ENCODE results near the gene SBF2.
A peak's percentile ranks its signal among the peaks of the same experiment; 100 is the strongest.

Gene SBF2

DNA sequence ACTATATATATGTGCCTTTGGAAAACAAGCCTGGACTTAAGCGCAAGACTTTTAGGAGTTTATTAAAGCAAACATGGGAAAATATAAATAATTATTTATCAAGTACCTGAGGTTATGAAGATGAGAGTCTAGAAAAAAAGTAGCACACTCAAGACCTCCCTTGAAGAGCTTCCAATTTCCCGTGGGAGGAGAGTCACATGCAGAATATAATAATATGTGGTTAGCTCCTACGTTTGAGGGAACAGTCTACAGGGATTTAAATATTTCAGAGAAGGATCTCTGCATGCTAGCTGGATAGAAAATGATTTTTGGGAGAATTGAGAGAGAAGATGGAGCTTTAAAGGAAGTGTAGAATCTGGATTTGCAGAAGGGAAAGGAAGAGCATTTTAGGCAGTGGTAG lies 446.4 kb downstream of the SBF2 start:
- CTCF ChIA-PET: interaction anchor here (0.6 kb wide), 1 partner anchor 81 kb away, joined by 3 read pairs; no protein-coding TSS in a partner anchor
- POLR2A ChIA-PET (ENCODE audit: low non-redundant PET): no interaction called here
- no peak overlapping the region for H3K27ac ChIP-seq
- TF ChIP-seq, protein P1, sequence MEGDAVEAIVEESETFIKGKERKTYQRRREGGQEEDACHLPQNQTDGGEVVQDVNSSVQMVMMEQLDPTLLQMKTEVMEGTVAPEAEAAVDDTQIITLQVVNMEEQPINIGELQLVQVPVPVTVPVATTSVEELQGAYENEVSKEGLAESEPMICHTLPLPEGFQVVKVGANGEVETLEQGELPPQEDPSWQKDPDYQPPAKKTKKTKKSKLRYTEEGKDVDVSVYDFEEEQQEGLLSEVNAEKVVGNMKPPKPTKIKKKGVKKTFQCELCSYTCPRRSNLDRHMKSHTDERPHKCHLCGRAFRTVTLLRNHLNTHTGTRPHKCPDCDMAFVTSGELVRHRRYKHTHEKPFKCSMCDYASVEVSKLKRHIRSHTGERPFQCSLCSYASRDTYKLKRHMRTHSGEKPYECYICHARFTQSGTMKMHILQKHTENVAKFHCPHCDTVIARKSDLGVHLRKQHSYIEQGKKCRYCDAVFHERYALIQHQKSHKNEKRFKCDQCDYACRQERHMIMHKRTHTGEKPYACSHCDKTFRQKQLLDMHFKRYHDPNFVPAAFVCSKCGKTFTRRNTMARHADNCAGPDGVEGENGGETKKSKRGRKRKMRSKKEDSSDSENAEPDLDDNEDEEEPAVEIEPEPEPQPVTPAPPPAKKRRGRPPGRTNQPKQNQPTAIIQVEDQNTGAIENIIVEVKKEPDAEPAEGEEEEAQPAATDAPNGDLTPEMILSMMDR (conservative IDR thresholded peaks at IDR 0.05; ENCODE audit: low read depth): no peak
- DNase-seq (ENCODE audit: low spot score): no peak

- no peak overlapping the region for H3K27ac ChIP-seq
- POLR2A ChIA-PET (ENCODE audit: low non-redundant PET): no interaction called here
- DNase-seq (ENCODE audit: low spot score): no peak
- CTCF ChIA-PET: no interaction called here
- TF ChIP-seq, protein P1 (conservative IDR thresholded peaks at IDR 0.05; ENCODE audit: low read depth): no peak
Measured at GRCh38 chr11:9842923-9843322, 451.1 kb downstream of the SBF2 start.

GRCh38 chr11:9840460-9841004 lies 453.5 kb downstream of the SBF2 start:
- ChIA-PET POLR2A (ENCODE audit: low non-redundant PET) (no interaction called here), CTCF (no interaction called here)
- no peak for DNase-seq (ENCODE audit: low spot score)
- TF ChIP-seq, protein P1 (conservative IDR thresholded peaks at IDR 0.05; ENCODE audit: low read depth): no peak
- H3K27ac ChIP-seq: no peak overlapping the region

DNA sequence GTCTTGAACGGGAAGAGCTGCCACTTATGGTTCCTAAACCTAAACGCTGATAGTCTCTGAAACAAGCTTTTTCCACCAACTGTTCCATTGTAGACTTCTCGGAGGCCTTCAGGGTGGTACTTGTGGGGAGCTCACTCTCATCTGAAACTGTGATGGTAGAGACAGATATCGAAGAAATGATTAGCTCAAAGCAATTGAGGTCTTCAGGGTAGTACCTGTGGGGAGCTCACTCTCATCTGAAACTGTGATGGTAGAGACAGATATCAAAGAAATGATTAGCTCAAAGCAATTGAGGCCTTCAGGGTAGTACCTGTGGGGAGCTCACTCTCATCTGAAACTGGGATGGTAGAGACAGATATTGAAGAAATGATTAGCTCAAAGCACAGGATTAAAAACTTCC lies 454.5 kb downstream of the SBF2 start:
- TF ChIP-seq, protein P1 (conservative IDR thresholded peaks at IDR 0.05; ENCODE audit: low read depth): no peak
- ChIA-PET POLR2A (ENCODE audit: low non-redundant PET) (no interaction called here), CTCF (interaction anchor here (0.7 kb wide), 1 partner anchor 469 kb away, joined by 3 read pairs; no protein-coding TSS in a partner anchor)
- H3K27ac ChIP-seq: no peak overlapping the region
- DNase-seq (ENCODE audit: low spot score): no peak

- DNase-seq (ENCODE audit: low spot score): peak; percentile 44
- ChIA-PET POLR2A (ENCODE audit: low non-redundant PET) (no interaction called here), CTCF (interaction anchor here (0.7 kb wide), 1 partner anchor 469 kb away, joined by 3 read pairs; no protein-coding TSS in a partner anchor)
- H3K27ac ChIP-seq: no peak overlapping the region
- TF ChIP-seq, protein P1 (conservative IDR thresholded peaks at IDR 0.05; ENCODE audit: low read depth): no peak
Measured at GRCh38 chr11:9838961-9839360, 455.1 kb downstream of the SBF2 start.

GRCh38 chr11:9838229-9838628 lies 455.8 kb downstream of the SBF2 start:
- ChIA-PET CTCF (interaction anchor here (0.6 kb wide), 1 partner anchor 292 kb away, joined by 3 read pairs; no protein-coding TSS in a partner anchor), POLR2A (ENCODE audit: low non-redundant PET) (interaction anchor here (0.6 kb wide), 1 partner anchor 470 kb away, joined by 4 read pairs; no protein-coding TSS in a partner anchor)
- TF ChIP-seq, protein P1 (conservative IDR thresholded peaks at IDR 0.05; ENCODE audit: low read depth): no peak
- DNase-seq (ENCODE audit: low spot score): peak; percentile 11
- H3K27ac ChIP-seq: no peak overlapping the region
